ENCODE measurements around the gene SAMD4B. TPM values are rescaled to one million over a fixed set of nuclear protein-coding genes. Genes with fewer than 3 reads are reported as not detected.
A peak's percentile ranks its signal among the peaks of the same experiment; 100 is the strongest.

The SAMD4B gene
- total and polyA plus RNA-seq, 2 donors from 2014 or later: 92.9 to 100 TPM

GRCh38 chr19:39434123-39435076 lies 92.2 kb downstream of the SAMD4B start:
- no peaks in the 10 kb centered on the region for H3K9me3 ChIP-seq (ENCODE audit: control insufficient read depth in 2 of 3, insufficient read depth in 1 of 3, low read length in 3 of 3)
- no peak for TF ChIP-seq CTCF (IDR thresholded peaks at IDR 0.05; ENCODE audit: borderline replicate concordance, extremely low read depth, insufficient read depth)
- peaks cover 0 to 17% (median 12%) of the 10 kb centered on the region in 3 donors for H3K4me1 ChIP-seq (ENCODE audit: control insufficient read depth in 2 of 3, insufficient read depth in 2 of 3, low read depth in 1 of 3, low read length in 3 of 3)
- H3K27me3 ChIP-seq (ENCODE audit: control insufficient read depth, insufficient read depth, low read length): no peaks in the 10 kb centered on the region
- H3K9ac ChIP-seq (ENCODE audit: low read length in 3 of 3): peak overlapping the region in 1 of 3 donors; percentile 94
- H3K4me3 ChIP-seq (ENCODE audit: low read length in 3 of 3): peak overlapping the region in 2 of 3 donors; percentile 91 to 97
- intact Hi-C loops (cut with DNase I): no loop called here
- no peak overlapping the region for H3K27ac ChIP-seq (ENCODE audit: low read depth in 2 of 2, low read length in 2 of 2)
- DNase-seq (no peak), FAIRE-seq (no peak)
- peaks cover 7 to 24% (median 9%) of the 10 kb centered on the region in 3 donors for H3K36me3 ChIP-seq (ENCODE audit: control insufficient read depth in 2 of 3, insufficient read depth in 3 of 3, low read length in 3 of 3)

Small RNA genes lying within 50 kb of the gene (microRNA-seq; reads per million reads assigned to microRNA genes)
- gene MIR4530: not detected

Other genes with a start within 250 kb of the SAMD4B start
- gene PAK4, start 216.6 kb upstream of the SAMD4B start, total RNA-seq: 55.6 TPM
- gene PAK4, start 216.6 kb upstream of the SAMD4B start, polyA plus RNA-seq (ENCODE audit: insufficient read depth, low read depth, low replicate concordance): 52.5 TPM
- gene NCCRP1, start 145.5 kb upstream of the SAMD4B start, total RNA-seq: 0.60 TPM
- 5.5 TPM for gene NCCRP1, start 145.5 kb upstream of the SAMD4B start, polyA plus RNA-seq (ENCODE audit: insufficient read depth, low read depth, low replicate concordance)
- gene SYCN, start 138.2 kb upstream of the SAMD4B start, total RNA-seq: not detected
- not detected for gene SYCN, start 138.2 kb upstream of the SAMD4B start, polyA plus RNA-seq (ENCODE audit: insufficient read depth, low read depth, low replicate concordance)
- gene IFNL3, start 97.4 kb upstream of the SAMD4B start, total RNA-seq: not detected
- gene IFNL3, start 97.4 kb upstream of the SAMD4B start, polyA plus RNA-seq (ENCODE audit: insufficient read depth, low read depth, low replicate concordance): not detected
- gene IFNL4, start 93.6 kb upstream of the SAMD4B start, total RNA-seq: not detected
- not detected for gene IFNL4, start 93.6 kb upstream of the SAMD4B start, polyA plus RNA-seq (ENCODE audit: insufficient read depth, low read depth, low replicate concordance)
- gene IFNL2, start 74.0 kb upstream of the SAMD4B start, total RNA-seq: not detected
- gene IFNL2, start 74.0 kb upstream of the SAMD4B start, polyA plus RNA-seq (ENCODE audit: insufficient read depth, low read depth, low replicate concordance): not detected
- not detected for gene IFNL1, start 46.0 kb upstream of the SAMD4B start, total RNA-seq
- not detected for gene IFNL1, start 46.0 kb upstream of the SAMD4B start, polyA plus RNA-seq (ENCODE audit: insufficient read depth, low read depth, low replicate concordance)
- gene LRFN1, start 21.6 kb upstream of the SAMD4B start, total RNA-seq: 1.2 TPM
- 0.80 TPM for gene LRFN1, start 21.6 kb upstream of the SAMD4B start, polyA plus RNA-seq (ENCODE audit: insufficient read depth, low read depth, low replicate concordance)
- 60.7 TPM for gene GMFG, start 6.4 kb upstream of the SAMD4B start, total RNA-seq
- gene GMFG, start 6.4 kb upstream of the SAMD4B start, polyA plus RNA-seq (ENCODE audit: insufficient read depth, low read depth, low replicate concordance): 52.4 TPM
- gene PAF1, start 48.7 kb downstream of the SAMD4B start, total RNA-seq: 37.1 TPM
- gene PAF1, start 48.7 kb downstream of the SAMD4B start, polyA plus RNA-seq (ENCODE audit: insufficient read depth, low read depth, low replicate concordance): 54.0 TPM
- 50.4 TPM for gene MED29, start 49.0 kb downstream of the SAMD4B start, total RNA-seq
- gene MED29, start 49.0 kb downstream of the SAMD4B start, polyA plus RNA-seq (ENCODE audit: insufficient read depth, low read depth, low replicate concordance): 32.4 TPM
- 132 TPM for gene ZFP36, start 64.4 kb downstream of the SAMD4B start, total RNA-seq
- gene ZFP36, start 64.4 kb downstream of the SAMD4B start, polyA plus RNA-seq (ENCODE audit: insufficient read depth, low read depth, low replicate concordance): 87.9 TPM
- gene PLEKHG2, start 70.2 kb downstream of the SAMD4B start, total RNA-seq: 29.7 TPM
- gene PLEKHG2, start 70.2 kb downstream of the SAMD4B start, polyA plus RNA-seq (ENCODE audit: insufficient read depth, low read depth, low replicate concordance): 8.5 TPM
- 1,461 TPM for gene RPS16, start 93.5 kb downstream of the SAMD4B start, total RNA-seq
- gene RPS16, start 93.5 kb downstream of the SAMD4B start, polyA plus RNA-seq (ENCODE audit: insufficient read depth, low read depth, low replicate concordance): 1,965 TPM
- 123 TPM for gene SUPT5H, start 103.2 kb downstream of the SAMD4B start, total RNA-seq
- 106 TPM for gene SUPT5H, start 103.2 kb downstream of the SAMD4B start, polyA plus RNA-seq (ENCODE audit: insufficient read depth, low read depth, low replicate concordance)
- 52.4 TPM for gene TIMM50, start 138.4 kb downstream of the SAMD4B start, total RNA-seq
- 74.4 TPM for gene TIMM50, start 138.4 kb downstream of the SAMD4B start, polyA plus RNA-seq (ENCODE audit: insufficient read depth, low read depth, low replicate concordance)
- gene DLL3, start 156.5 kb downstream of the SAMD4B start, total RNA-seq: 0.13 TPM
- 0.17 TPM for gene DLL3, start 156.5 kb downstream of the SAMD4B start, polyA plus RNA-seq (ENCODE audit: insufficient read depth, low read depth, low replicate concordance)
- not detected for gene SELENOV, start 172.7 kb downstream of the SAMD4B start, total RNA-seq
- not detected for gene SELENOV, start 172.7 kb downstream of the SAMD4B start, polyA plus RNA-seq (ENCODE audit: insufficient read depth, low read depth, low replicate concordance)
- 3.3 TPM for gene EID2B, start 190.4 kb downstream of the SAMD4B start, total RNA-seq
- gene EID2B, start 190.4 kb downstream of the SAMD4B start, polyA plus RNA-seq (ENCODE audit: insufficient read depth, low read depth, low replicate concordance): 4.6 TPM
- 12.0 TPM for gene EID2, start 197.7 kb downstream of the SAMD4B start, total RNA-seq
- 17.0 TPM for gene EID2, start 197.7 kb downstream of the SAMD4B start, polyA plus RNA-seq (ENCODE audit: insufficient read depth, low read depth, low replicate concordance)